HG03025 (cell line): Measurements from ENCODE around the gene GYPE.
"Not testable (repeated sequence)": the region's sequence is repeated elsewhere in the genome, so short reads cannot be mapped to it uniquely, and the experiment has no call there.

ENCODE experiments used
- ATAC-seq: cut with Tn5 transposase; IDR thresholded peaks from one replicate; pipeline ENCODE4 v1.9.1; 2021; ENCODE audit warnings: mild to moderate bottlenecking, moderate library complexity; ENCODE audit not compliant: unreplicated experiment, low FRiP score

GYPE gene

DNA sequence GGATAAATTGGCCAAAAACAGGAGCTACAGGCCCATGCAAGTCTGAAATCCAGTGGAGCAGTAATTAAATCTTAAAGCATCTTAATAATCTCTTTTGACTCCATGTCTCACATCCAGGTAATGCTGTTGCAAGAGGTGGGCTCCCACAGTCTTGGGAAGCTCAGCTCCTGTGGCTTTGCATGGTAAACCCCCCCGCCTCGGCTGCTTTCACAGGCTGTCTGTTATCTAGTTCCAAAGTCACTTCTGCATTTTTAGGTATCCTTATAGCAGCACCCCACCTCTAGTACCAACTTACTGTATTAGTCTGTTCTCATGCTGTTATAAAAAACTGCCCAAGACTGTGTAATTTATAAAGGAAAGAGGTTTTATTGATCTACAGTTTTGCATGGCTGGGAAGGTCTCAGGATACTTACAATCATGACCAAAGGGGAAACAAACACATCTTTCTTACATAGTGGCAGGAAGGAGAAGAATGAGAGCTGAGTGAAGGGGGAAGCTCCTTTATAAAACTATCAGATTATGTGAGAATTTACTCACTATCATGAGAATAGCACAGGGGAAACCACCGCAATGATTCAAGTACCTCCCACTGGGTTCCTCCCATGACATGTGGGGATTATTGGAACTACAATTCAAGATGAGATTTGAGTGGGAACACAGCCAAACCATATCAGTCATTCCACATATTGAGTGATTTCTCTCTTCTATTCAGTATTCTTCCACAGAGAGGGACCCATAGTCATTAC, 34.7 kb downstream of the GYPE start:
- ATAC-seq: not testable (repeated sequence)

GRCh38 chr4:143869925-143870324, 35.4 kb downstream of the GYPE start:
- ATAC-seq: not testable (repeated sequence)

GRCh38 chr4:143862716-143863115, 42.6 kb downstream of the GYPE start:
- ATAC-seq: not testable (repeated sequence)

- no peak for ATAC-seq
Measured at GRCh38 chr4:143858456-143858855, 46.9 kb downstream of the GYPE start.

- not testable (repeated sequence) for ATAC-seq
Measured at GRCh38 chr4:143857391-143858336, 47.7 kb downstream of the GYPE start.

GRCh38 chr4:143856017-143856557, 49.3 kb downstream of the GYPE start:
- ATAC-seq: not testable (repeated sequence)

DNA sequence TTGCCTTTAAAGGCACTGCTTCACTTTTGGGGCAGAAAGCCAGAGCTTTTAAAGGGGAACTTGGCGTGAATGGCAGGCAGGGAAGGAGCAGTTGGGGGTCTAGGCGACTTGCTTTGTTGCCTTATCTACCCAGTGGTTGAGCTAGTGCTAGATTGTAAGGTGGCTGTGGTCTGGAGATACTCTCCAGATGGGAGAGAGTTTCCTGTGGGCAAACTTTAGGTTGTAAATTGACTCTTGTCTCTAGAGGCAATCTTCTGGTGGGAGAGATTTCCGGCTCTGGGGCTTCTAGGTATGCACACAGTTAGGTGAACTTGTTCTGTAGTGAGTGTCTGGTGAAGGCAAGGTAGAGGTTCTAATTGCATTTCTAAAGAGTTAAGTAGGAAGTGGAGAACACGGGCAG, 50.7 kb downstream of the GYPE start:
- ATAC-seq: not testable (repeated sequence)

GRCh38 chr4:143849296-143849695, 56.1 kb downstream of the GYPE start:
- ATAC-seq: not testable (repeated sequence)

DNA sequence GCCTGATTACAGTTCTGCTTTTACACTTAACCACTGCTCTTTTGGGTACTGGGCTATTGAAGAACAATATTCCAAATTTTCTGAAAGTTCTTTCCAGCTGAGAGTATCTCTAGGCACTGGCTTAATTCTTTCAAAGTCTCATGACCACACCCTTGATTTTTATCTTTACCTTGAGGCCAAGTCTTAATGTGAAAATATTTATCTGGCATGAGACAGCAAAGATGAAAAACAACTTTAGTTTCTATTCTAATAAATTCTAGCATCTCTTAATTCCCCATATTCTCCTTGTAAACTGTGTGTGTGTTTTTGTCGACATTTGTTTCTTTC, 61.9 kb downstream of the GYPE start:
- not testable (repeated sequence) for ATAC-seq

DNA sequence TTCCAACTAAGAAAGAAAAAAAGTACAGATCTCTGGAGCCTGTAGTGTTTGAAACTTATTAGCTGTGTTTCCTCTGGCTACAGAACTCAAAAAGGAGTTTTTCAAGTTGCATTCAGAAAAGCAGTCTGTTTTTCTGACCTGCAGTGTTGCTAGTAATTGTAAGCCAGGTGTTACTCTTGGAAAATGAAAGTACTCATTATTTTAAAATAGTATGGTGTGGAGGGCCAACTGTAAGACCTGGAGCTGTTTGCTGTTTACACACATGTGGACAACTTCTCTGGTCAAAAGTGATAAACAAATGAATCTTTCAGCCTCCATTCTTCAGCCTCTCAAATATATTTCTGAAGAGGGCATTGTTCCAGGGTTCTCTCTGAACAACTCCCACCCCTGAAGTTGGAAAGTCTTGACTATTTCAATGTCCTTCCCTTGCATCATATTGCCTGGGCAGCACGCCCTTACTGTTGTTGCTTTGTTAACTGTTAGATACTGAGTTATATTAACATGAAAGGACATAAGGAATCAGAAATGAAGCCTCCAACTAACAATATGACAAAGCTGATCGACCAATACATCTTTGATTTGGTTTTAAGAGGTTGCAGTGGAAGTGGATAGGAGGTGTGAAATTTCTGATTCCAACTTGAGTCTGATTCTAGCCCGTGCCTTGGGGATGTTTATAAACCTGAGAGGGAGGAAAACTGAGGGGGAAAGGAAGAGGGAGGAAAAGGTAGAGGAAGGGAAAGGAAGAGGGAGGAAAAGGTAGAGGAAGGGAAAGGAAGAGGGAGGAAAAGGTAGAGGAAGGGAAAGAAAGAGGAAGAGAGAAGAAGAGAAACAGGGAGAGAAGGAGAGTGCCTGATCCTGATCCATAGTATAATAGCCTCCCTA, 62.5 kb downstream of the GYPE start:
- ATAC-seq: not testable (repeated sequence)

DNA sequence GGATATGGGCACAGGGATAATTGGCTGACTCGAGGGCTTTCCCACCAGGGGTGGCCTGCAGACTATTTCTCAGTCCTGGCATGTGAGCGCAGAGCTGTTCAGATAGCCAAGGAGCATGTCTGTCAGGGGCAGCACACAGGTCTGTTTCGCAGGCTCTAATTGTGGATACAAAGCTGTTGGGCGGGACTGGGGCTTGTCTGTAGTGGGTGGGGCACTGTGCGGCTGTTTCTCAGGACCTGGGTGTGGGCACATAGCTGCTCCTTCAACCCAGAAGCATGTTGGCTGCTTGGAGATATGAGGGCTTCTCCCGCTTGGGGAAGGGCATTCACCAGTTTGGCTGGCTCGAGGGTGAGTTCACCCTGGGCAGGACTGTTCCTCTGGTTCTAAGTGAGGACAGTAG, 65.9 kb downstream of the GYPE start:
- ATAC-seq: not testable (repeated sequence)

- ATAC-seq: not testable (repeated sequence)
Measured at GRCh38 chr4:143834196-143834595, 71.2 kb downstream of the GYPE start.

- ATAC-seq: not testable (repeated sequence)
Measured at GRCh38 chr4:143833676-143834075, 71.7 kb downstream of the GYPE start.

GRCh38 chr4:143830576-143830975, 74.8 kb downstream of the GYPE start:
- ATAC-seq: not testable (repeated sequence)

DNA sequence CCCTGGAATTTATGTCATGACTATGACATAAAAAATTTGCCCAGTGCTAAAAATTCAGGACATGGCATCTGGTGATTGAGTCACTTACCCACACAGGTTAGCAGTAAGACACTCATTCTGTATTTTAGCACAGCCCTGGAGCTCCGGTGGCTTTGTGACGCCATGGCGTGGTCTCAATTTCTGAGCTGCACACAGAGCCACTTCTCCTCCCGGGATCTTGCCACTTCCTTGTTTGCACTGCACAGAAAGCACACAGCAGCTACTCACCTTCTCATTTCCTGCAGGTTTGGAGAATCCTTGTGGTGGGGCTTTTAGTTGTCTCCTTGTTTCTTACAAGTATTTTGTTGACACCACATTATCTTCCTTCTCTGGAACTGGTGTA, 76.1 kb downstream of the GYPE start:
- ATAC-seq: not testable (repeated sequence)
